ENCODE measurements around the gene CEP162.
A peak's percentile ranks its signal among the peaks of the same experiment; 100 is the strongest.

- peak; percentile 10 for TF ChIP-seq CTCF (IDR thresholded peaks at IDR 0.05; ENCODE audit: poor library complexity)
- TF ChIP-seq EZH2 (IDR thresholded peaks at IDR 0.05; ENCODE audit: borderline replicate concordance) = no peak
Measured at GRCh38 chr6:84197708-84198107, 29.7 kb downstream of the CEP162 start.

Data from hepatocyte (in vitro differentiated cells).